ENCODE data around the gene POT1. TPM values are rescaled to one million over a fixed set of nuclear protein-coding genes. Genes with fewer than 3 reads are reported as not detected.
A peak's percentile ranks its signal among the peaks of the same experiment; 100 is the strongest.

POT1 gene
- total and polyA plus RNA-seq, 2 experiments from 2014 or later: 12.0 to 40.4 TPM

GRCh38 chr7:124930655-124931597 is 1.3 kb upstream of the POT1 start:
- H3K27ac ChIP-seq (ENCODE audit: low read depth): no peak overlapping the region
- no peak overlapping the region for H3K4me2 ChIP-seq
- Mint-ChIP-seq H3K27ac (0 out of 2 replicates have a peak overlapping the region, but pooled peaks have one; percentile 49), H3K36me3 (ENCODE audit: low read depth) (no peaks in the 10 kb centered on the region; the same call in 2 of the 3 replicates), H3K4me3 (no peak overlapping the region; the same call in 2 of the 3 replicates), H3K27me3 (ENCODE audit: insufficient read depth, low read depth, poor library complexity) (no peaks in the 10 kb centered on the region), H3K9me3 (no peaks in the 10 kb centered on the region), H3K4me1 (0 out of 3 replicates have a peak, but pooled peaks cover 2% of the 10 kb centered on the region)
- H3K79me2 ChIP-seq (replicated peaks; ENCODE audit: insufficient read depth): peaks cover 33% of the 10 kb centered on the region
- no peaks in the 10 kb centered on the region for H4K20me1 ChIP-seq (replicated peaks; ENCODE audit: insufficient read depth)
- H3K36me3 ChIP-seq (ENCODE audit: insufficient read depth): no peaks in the 10 kb centered on the region
- no peaks in the 10 kb centered on the region for H3F3A ChIP-seq (replicated peaks; ENCODE audit: low read depth)
- no peak overlapping the region for H3K4me3 ChIP-seq
- peak; percentile 4 for DNase-seq (ENCODE audit: low spot score)
- H3K27me3 ChIP-seq (ENCODE audit: insufficient read depth): no peaks in the 10 kb centered on the region
- TF ChIP-seq ZNF331 (CRISPR knock-in tag; IDR thresholded peaks at IDR 0.05; ENCODE audit: low read depth): no peak
- TF ChIP-seq REST (IDR thresholded peaks at IDR 0.05; ENCODE audit: unreplicated experiment): no peak
- no peak for TF ChIP-seq CTCF (conservative IDR thresholded peaks at IDR 0.05; ENCODE audit: low read depth in 2 of 2)
- no peak for TF ChIP-seq ZNF114 (CRISPR knock-in tag; IDR thresholded peaks at IDR 0.05)
- no peak for TF ChIP-seq ETS1 (IDR thresholded peaks at IDR 0.05)
- TF ChIP-seq ZNF462 (CRISPR knock-in tag; IDR thresholded peaks at IDR 0.05): no peak
- no peak for TF ChIP-seq STAT1 (IDR thresholded peaks at IDR 0.05; ENCODE audit: unreplicated experiment)
- no peak for TF ChIP-seq EZH2phosphoT487 (IDR thresholded peaks at IDR 0.05; ENCODE audit: unreplicated experiment)
- TF ChIP-seq EZH2 (IDR thresholded peaks at IDR 0.05; ENCODE audit: low read depth, unreplicated experiment): no peak
- TF ChIP-seq POLR2AphosphoS5 (IDR thresholded peaks at IDR 0.05; ENCODE audit: low read depth): no peak
- TF ChIP-seq JUNB (IDR thresholded peaks at IDR 0.05; ENCODE audit: unreplicated experiment): no peak
- no peak for TF ChIP-seq CREB1 (CRISPR knock-in tag; IDR thresholded peaks at IDR 0.05; ENCODE audit: low read depth)
- TF ChIP-seq NANOG (IDR thresholded peaks at IDR 0.05; ENCODE audit: borderline replicate concordance): no peak
- H3K4me1 ChIP-seq (ENCODE audit: insufficient read depth): no peaks in the 10 kb centered on the region
- H2AFZ ChIP-seq: no peak overlapping the region
- ATAC-seq: no peak
- H3K9me2 ChIP-seq (ENCODE audit: insufficient read depth): no peaks in the 10 kb centered on the region

Data from GM23338 (cell line).